ENCODE data around the gene SMARCD3. TPM values are rescaled to one million over a fixed set of nuclear protein-coding genes. Genes with fewer than 3 reads are reported as not detected.
A peak's percentile ranks its signal among the peaks of the same experiment; 100 is the strongest.

Gene SMARCD3
- polyA plus RNA-seq, 4 donors = 64.8 to 92.8 (median 84.6) TPM

DNA sequence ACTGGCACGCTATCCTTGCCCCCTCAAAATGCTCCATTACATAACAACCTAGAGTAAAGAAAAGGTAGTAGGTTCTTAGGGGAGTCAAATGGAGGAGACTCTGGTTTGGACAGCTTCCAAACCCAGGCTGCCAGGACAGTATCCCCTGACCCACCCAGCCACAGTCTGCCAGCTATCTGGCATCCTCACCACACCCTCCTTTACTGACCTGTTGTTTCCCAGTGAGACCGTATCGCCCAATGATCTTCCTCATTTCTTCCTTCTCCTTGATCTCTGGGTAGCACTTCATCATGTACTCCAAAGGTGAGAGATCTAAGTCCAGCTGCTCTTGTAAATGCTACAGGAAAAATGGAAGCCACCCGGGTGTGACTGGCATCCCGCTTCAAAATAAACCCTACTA lies 33.1 kb downstream of the SMARCD3 start:
- DNase-seq (ENCODE audit: low read depth in 4 of 4, low spot score in 3 of 4) = no peak

- no peak for DNase-seq (ENCODE audit: low read depth in 4 of 4, low spot score in 3 of 4)
Measured at GRCh38 chr7:151213826-151214225, 34.7 kb downstream of the SMARCD3 start.

DNA sequence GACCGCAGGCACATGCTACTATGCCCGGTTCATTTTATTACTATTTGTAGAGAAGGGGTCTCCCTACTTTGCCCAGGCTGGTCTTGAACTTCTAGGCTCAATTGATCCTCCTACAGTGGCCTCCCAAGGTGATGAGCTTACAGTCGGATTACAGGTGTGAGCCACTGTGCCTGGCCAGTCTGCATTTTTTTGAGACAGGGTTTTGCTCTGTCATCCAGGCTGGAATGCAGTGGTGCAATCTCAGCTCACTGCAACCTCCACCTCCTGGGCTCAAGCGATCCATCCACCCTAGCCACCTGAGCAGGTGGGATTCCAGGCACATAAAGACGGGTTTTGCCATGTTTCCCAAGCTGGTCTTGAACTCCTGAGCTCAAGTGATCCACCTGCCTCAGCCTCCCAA lies 35.9 kb downstream of the SMARCD3 start:
- no peak for DNase-seq (ENCODE audit: low read depth in 4 of 4, low spot score in 3 of 4)

DNA sequence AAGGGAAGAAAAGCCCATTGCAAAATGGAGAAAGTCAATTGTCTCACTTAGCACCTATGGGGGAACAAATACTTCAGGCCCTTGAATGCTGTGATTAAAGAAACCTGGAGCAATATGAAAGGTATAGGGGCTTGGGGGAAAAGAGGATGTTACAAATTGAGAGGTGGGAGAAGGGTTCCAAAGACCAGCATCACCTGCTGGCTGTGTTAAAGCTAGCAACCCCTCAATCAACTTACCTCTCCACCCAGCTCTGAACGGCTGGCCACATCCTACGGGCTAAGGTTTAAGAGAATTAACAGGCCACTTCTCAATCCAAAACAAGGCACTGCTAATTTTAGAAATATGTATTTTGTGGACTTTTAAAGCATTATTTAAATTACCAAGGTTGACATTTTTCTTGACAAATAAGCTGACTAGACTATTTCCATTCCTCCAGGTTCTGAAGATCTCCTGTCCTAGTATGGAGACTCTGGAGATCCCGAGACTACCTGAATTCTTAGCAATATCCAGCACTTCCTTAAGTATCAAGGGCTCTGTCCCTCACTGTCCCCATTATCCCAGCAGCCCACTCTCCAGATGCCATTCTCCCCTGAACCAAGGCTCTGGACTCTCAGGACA lies 37.2 kb downstream of the SMARCD3 start:
- DNase-seq (ENCODE audit: low read depth in 4 of 4, low spot score in 3 of 4) = no peak

- DNase-seq (ENCODE audit: low read depth in 4 of 4, low spot score in 3 of 4) = no peak
Measured at GRCh38 chr7:151210087-151210854, 38.2 kb downstream of the SMARCD3 start, which contains the start of gene H2BK1. Gene H2BK1 (minus strand): TSS chr7:151210488. CDS start chr7:151210318, 170 bp downstream.

DNA sequence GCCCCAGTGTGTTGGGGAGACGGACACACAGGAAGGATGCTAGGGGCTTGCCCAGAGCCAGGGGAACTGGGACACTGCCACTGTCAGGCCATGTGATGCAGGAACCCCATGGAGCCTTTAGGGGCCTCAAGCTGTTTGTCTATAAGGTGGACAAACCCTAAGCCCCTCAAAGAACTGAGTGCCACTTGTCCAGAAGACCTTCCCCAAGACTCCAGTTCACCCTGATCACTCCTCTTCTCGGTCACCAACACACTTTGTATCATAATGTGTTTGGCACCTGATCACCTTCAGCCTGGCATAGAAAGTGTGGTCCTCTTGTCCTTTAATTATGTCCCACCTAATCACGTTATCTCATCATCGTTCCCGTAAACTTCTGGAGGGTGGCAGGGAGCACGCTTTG lies 38.9 kb downstream of the SMARCD3 start:
- no peak for DNase-seq (ENCODE audit: low read depth in 4 of 4, low spot score in 3 of 4)

- no peak for DNase-seq (ENCODE audit: low read depth in 4 of 4, low spot score in 3 of 4)
Measured at GRCh38 chr7:151208253-151208862, 40.1 kb downstream of the SMARCD3 start.

GRCh38 chr7:151207804-151208203 lies 40.7 kb downstream of the SMARCD3 start:
- DNase-seq (ENCODE audit: low read depth in 4 of 4, low spot score in 3 of 4) = no peak

GRCh38 chr7:151207315-151207714 lies 41.2 kb downstream of the SMARCD3 start:
- DNase-seq (ENCODE audit: low read depth in 4 of 4, low spot score in 3 of 4) = no peak

DNA sequence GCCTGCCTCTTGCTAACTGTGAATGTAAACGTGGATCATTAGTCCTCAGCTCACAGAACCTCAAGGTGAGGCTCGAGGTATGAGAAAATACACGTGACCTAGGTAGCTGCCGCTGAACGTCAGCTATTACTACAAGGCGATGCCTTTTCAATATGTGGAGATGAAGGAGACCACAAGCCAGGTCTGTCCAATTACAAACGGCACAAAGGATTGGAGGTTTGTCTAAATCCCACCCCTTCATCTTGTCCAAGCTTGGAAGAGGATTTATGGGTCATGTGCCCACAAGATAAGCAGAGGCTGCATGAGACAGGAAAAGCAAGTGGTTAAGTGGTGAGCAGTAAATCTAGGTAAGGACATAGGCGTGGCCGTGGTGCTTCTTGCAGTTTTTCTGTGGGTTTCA lies 41.6 kb downstream of the SMARCD3 start:
- DNase-seq (ENCODE audit: low read depth in 4 of 4, low spot score in 3 of 4) = no peak

GRCh38 chr7:151205730-151206129 lies 42.8 kb downstream of the SMARCD3 start:
- DNase-seq (ENCODE audit: low read depth in 4 of 4, low spot score in 3 of 4) = no peak

DNA sequence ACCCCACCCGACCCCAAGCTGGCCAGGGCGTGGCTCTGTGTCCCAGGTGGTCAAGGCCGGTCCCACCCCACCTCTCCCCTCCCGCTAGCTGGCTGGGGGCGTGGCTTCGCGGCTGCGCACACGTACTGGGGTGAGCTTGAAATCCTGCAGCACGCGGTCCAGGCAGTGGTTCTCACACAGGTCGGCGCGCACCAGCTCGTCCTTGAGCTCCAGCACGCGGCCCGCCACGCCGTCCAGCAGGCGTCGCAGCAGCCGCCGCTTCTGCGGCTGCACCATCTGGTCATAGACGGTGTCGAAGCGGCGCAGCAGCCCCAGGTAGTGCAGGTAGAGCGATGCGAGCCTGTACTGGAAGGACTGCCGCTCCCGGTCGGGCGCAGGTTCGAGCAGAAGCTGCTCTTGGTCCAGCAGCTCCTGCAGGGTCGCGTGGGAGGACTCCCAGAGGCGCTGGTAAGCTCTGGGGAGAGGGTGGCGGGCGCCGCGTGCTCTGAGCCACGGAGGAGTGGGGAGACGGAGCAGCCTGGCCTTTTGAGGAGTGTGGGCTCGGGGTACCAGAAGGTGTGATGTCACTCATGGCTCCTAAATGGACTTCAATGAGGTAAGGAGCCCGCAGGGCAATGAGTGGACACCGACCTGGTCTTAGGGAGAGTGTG lies 44.0 kb downstream of the SMARCD3 start:
- DNase-seq (ENCODE audit: low read depth in 4 of 4, low spot score in 3 of 4) = no peak

DNA sequence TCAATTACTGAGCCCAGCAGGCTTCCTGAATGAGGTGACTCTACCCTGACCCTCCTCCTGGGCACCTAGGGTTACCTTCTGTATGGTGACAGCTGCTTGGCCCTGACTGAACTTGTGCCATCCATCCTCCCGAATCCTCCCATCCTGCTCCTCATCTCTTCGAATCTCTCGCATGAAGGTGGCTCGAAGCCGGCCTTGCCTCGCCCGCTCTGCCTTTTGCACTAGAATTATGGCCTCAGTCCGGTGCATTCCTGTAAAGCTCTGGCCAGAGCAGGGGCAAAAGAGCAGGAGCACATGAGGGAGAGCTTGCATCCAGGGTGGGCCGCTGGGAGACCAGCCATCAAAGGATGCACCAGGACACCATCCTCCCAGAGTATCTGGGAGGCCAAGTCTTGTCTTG lies 45.7 kb downstream of the SMARCD3 start:
- no peak for DNase-seq (ENCODE audit: low read depth in 4 of 4, low spot score in 3 of 4)

GRCh38 chr7:151201751-151202150 lies 46.7 kb downstream of the SMARCD3 start:
- no peak for DNase-seq (ENCODE audit: low read depth in 4 of 4, low spot score in 3 of 4)

DNA sequence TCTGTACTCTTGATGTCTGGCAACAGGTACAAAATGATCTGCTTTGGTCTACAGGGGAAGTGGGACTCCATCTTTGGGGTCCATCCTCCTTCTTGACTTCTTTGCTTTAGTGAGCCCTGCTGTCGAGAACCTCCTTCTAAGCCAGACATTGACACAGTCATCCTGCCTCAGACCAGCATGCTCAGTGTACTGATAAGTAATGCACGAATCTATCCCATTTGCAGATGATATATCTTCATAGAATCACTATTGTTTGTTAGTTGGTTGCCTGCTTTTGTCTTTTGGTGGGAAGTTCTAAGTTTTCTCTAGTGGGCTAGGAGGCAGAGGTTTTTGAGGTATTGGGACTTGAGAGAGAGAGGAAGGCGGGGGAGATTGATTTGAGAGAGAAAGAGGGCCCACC lies 47.1 kb downstream of the SMARCD3 start:
- no peak for DNase-seq (ENCODE audit: low read depth in 4 of 4, low spot score in 3 of 4)

DNA sequence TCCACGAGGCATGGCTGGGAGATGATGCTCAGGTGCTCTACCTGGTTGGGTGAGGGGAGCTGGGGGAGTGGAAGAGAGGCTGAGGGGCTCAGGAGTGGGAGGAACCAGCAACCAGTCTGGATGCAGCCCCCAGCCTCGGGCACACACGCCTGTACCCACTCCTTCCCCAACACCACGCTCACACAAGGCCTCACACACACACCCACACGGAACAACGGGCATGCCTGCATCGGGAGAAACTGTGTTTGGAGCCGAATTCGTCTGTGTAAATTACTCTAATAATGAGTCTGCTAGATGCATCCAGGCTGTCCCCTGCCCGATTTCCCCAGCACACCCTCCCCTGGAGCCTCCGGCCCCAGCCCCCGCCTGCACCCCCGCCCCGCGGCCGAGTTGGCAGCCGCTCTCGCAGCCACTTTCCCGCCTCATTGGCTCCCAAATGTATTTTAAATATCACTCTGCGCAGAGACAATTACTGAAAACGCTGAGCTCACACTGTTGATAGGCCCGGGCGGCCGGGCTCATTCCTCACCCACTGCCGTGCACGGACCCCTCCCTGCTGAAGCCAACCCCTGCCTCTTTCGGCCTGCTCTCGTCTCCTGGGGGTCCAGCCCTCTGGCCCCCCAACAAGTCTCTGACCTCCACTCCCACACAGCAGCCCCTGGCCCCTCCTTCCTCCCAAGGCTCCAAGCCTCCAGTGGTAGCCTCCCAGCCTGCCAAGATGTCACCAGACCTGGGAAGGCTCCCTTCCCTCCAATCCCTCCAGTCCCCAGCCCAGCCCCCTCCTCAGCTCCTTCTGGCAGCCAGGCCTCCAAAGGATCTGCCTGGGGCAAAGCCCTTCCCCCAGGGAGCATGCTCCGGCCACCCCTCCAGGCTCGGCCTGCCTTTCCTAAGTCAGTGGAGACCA lies 49.3 kb downstream of the SMARCD3 start:
- DNase-seq (ENCODE audit: low read depth in 4 of 4, low spot score in 3 of 4) = peak in 3 of 4 donors; percentile 20 to 25 (median 24)

GRCh38 chr7:151197932-151198331 lies 50.6 kb downstream of the SMARCD3 start:
- DNase-seq (ENCODE audit: low read depth in 4 of 4, low spot score in 3 of 4) = no peak

DNA sequence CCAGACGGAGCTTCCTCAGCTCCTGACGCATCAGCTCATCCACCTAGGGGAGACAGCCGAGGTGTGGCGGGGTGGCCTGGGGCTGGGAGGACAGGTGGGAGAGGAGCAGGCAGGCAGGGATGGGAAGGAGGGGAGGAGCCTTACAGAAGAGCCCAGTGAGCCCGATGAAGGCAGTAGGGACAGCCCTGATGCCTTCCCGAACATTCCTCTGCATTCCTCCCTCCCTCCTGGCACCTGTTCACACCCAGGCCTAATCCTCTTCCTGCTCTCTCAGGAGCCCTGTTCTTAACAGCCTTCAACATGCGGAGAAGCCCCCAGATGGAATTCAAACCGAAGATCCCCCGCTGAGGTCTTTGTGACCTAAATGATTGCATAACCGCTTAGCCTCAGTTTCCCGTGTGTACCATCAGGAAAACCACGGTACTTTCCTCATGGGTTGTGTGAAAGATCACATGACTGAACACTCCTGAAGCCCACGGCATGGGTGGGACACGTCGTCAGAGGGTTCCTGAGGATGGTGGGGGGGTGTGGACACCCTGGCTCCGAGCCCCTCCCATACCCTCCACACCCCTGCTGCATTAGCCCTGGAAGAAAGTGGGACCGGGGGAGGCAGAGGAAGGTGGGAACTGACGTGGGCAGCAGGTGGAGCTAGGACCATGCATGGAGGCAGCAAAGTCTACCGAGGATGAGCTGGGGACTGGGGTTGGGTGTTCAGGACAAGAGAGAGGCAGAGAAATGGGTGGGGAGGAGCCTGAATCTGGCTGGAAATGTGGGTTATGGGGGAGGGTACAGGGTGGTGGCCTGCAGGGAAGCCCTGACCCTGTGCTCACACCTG lies 52.7 kb downstream of the SMARCD3 start:
- DNase-seq (ENCODE audit: low read depth in 4 of 4, low spot score in 3 of 4) = no peak

GRCh38 chr7:151194188-151194587 lies 54.3 kb downstream of the SMARCD3 start:
- no peak for DNase-seq (ENCODE audit: low read depth in 4 of 4, low spot score in 3 of 4)

All from left renal pelvis (tissue), 4 donors.